Keratinocyte (primary cell): ENCODE measurements around the gene POU6F2. TPM values are rescaled to one million over a fixed set of nuclear protein-coding genes. Genes with fewer than 3 reads are reported as not detected.

ENCODE experiments used
- DNase-seq: peaks from one replicate; pipeline ENCODE4 v3.0.0-alpha.2; 2011; ENCODE audit warnings: low read depth, missing footprints, low spot score
- FAIRE-seq: peaks from 2 replicates; lab custom pipeline; 2011; peaks lifted over from hg19 to GRCh38; lab: Jason Lieb, UNC
- H2AFZ ChIP-seq: 2 replicates; pipeline ENCODE4 v1.6.0; 2012; ENCODE audit warnings: low read length, control low read depth, inconsistent platforms; ENCODE audit not compliant: control insufficient read depth
- H3K27ac ChIP-seq: 2 replicates; pipeline ENCODE4 v1.5.1; 2011; ENCODE audit warnings: low read length; ENCODE audit not compliant: control insufficient read depth, insufficient read depth
- H3K27me3 ChIP-seq: 3 replicates; pipeline ENCODE4 v1.6.0; 2011; ENCODE audit warnings: low read length; ENCODE audit not compliant: control insufficient read depth, insufficient read depth; ENCODE audit errors: extremely low read depth
- H3K36me3 ChIP-seq, 2 experiments: 2 replicates in 1 of 2; 3 replicates in 1 of 2; pipeline ENCODE4 v1.5.1; 2011; ENCODE audit warnings: low read length in 2 of 2, mild to moderate bottlenecking in 1 of 2; ENCODE audit not compliant: control insufficient read depth in 2 of 2, insufficient read depth in 2 of 2; ENCODE audit errors: extremely low read depth in 1 of 2
- H3K4me1 ChIP-seq: 3 replicates; pipeline ENCODE4 v1.5.1; 2011; ENCODE audit warnings: low read length; ENCODE audit not compliant: control insufficient read depth, insufficient read depth; ENCODE audit errors: extremely low read depth
- H3K4me2 ChIP-seq: 3 replicates; pipeline ENCODE4 v1.6.0; 2011; ENCODE audit warnings: low read depth, low read length; ENCODE audit not compliant: control insufficient read depth, insufficient read depth; ENCODE audit errors: extremely low read depth
- H3K4me3 ChIP-seq, 3 experiments: fragments of 200-600 bp in 1 of 3; sonication (generic) in 1 of 3; 2 replicates in 2 of 3; 3 replicates in 1 of 3; pipeline ENCODE4 v1.5.1; 2011 to 2016; ENCODE audit warnings: low read length in 3 of 3, mild to moderate bottlenecking in 3 of 3, control low read depth in 2 of 3, inconsistent platforms in 1 of 3, low read depth in 1 of 3, mixed read lengths in 1 of 3, mixed run types in 1 of 3, moderate library complexity in 1 of 3; ENCODE audit not compliant: control insufficient read depth in 2 of 3, insufficient read depth in 2 of 3; ENCODE audit errors: extremely low read depth in 1 of 3
- H3K79me2 ChIP-seq: 2 replicates; pipeline ENCODE4 v1.6.0; 2012; ENCODE audit warnings: low read length; ENCODE audit not compliant: control insufficient read depth, insufficient read depth
- H3K9ac ChIP-seq: 3 replicates; pipeline ENCODE4 v1.6.0; 2011; ENCODE audit warnings: low read length; ENCODE audit not compliant: control insufficient read depth, insufficient read depth; ENCODE audit errors: extremely low read depth
- H3K9me1 ChIP-seq: 3 replicates; pipeline ENCODE4 v1.6.0; 2011; ENCODE audit warnings: low read length; ENCODE audit not compliant: control insufficient read depth, insufficient read depth; ENCODE audit errors: extremely low read depth
- H3K9me3 ChIP-seq: 2 replicates; pipeline ENCODE4 v1.5.1; 2012; ENCODE audit warnings: low read depth, low read length; ENCODE audit not compliant: control insufficient read depth
- H4K20me1 ChIP-seq: 3 replicates; pipeline ENCODE4 v1.6.0; 2011; ENCODE audit warnings: low read length; ENCODE audit not compliant: control insufficient read depth, insufficient read depth; ENCODE audit errors: extremely low read depth
- CTCF ChIP-seq, 3 experiments: IDR thresholded peaks in 1 of 3; conservative IDR thresholded peaks in 1 of 3; optimal IDR thresholded peaks in 1 of 3; 2 replicates in 2 of 3; 3 replicates in 1 of 3; pipeline versions ENCODE3 to v1.5.1; 2011; ENCODE audit warnings: low read length in 3 of 3, mild to moderate bottlenecking in 3 of 3, moderate library complexity in 2 of 3, control low read depth in 1 of 3, inconsistent platforms in 1 of 3; ENCODE audit not compliant: insufficient read depth in 2 of 3; ENCODE audit errors: extremely low read depth in 1 of 3
- EZH2 ChIP-seq: IDR thresholded peaks from one replicate; pipeline ENCODE4 v1.6.1; 2012; ENCODE audit warnings: inconsistent platforms, mild to moderate bottlenecking, low read length, moderate library complexity
- dilution Hi-C: fragments of 300-500 bp; cut with MboI; formaldehyde crosslinking; loops from one replicate; pipeline ENCODE4 v1.7.0; 2020; ENCODE audit warnings: low sequenced_read_pairs; ENCODE audit not compliant: extremely low pct_ligation_motif_present
- polyA plus RNA-seq, 5 experiments: library from polyadenylated mRNA; depleted of rRNA in 3 of 5; stranded (reverse) in 3 of 5; stranded (forward) in 1 of 5; unstranded in 1 of 5; fragments of >200 nt; gene quantifications; 1 replicate in 1 of 5; 2 replicates in 3 of 5; 3 replicates in 1 of 5; pipeline versions ENCODE4 v1.2.1 to v1.2.3, GENCODE V29; 2011 to 2012; ENCODE audit warnings: missing spikeins in 2 of 5, low read depth in 1 of 5, low replicate concordance in 1 of 5

Gene POU6F2
- polyA plus RNA-seq, 1 donor (not counting 4 experiments of a cell fraction or from before 2014, with no cell fraction given): not detected

DNA sequence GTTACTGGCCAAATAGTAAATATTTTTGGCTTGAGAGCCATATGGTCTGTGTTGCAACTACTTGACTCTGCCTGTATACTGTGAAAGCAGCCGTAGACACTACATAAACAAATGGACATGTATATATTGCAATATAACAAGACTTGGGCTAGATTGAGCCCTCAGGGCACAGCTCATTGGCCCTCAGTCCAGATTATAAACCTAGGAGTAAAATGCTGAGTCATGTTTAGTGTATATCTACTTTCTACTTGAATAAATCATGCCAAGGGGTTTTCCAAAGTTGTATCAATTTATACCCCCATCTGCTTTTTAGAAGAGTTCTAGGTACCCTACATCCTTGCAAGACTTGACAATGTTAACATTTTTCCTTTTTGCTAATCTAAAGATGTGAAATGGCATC is 27.4 kb upstream of the POU6F2 start:
- no peak overlapping the region for H3K9ac ChIP-seq
- no peak overlapping the region for H2AFZ ChIP-seq
- H3K4me2 ChIP-seq: no peak overlapping the region
- no peaks in the 10 kb centered on the region for H3K9me1 ChIP-seq
- TF ChIP-seq CTCF (optimal IDR thresholded peaks at IDR 0.05 in 1 of 3, IDR thresholded peaks at IDR 0.05 in 1 of 3, conservative IDR thresholded peaks at IDR 0.05 in 1 of 3; ENCODE audit: extremely low read depth in 1 of 3, insufficient read depth in 2 of 3, low read length in 3 of 3) (no peak), EZH2 (no peak)
- H3K9me3 ChIP-seq: no peaks in the 10 kb centered on the region
- peaks cover 3% of the 10 kb centered on the region for H3K27me3 ChIP-seq
- no peaks in the 10 kb centered on the region for H3K79me2 ChIP-seq
- H3K4me1 ChIP-seq: no peaks in the 10 kb centered on the region
- H3K27ac ChIP-seq: no peak overlapping the region
- no peak overlapping the region for H3K4me3 ChIP-seq
- dilution Hi-C loops: no loop called here
- FAIRE-seq (no peak), DNase-seq (no peak)
- H4K20me1 ChIP-seq: no peaks in the 10 kb centered on the region
- H3K36me3 ChIP-seq: no peaks in the 10 kb centered on the region

GRCh38 chr7:38951213-38951612 is 26.5 kb upstream of the POU6F2 start:
- H3K36me3 ChIP-seq: no peaks in the 10 kb centered on the region
- no peak overlapping the region for H3K9ac ChIP-seq
- peaks cover 3% of the 10 kb centered on the region for H3K27me3 ChIP-seq
- no peaks in the 10 kb centered on the region for H3K79me2 ChIP-seq
- TF ChIP-seq EZH2 (no peak), CTCF (optimal IDR thresholded peaks at IDR 0.05 in 1 of 3, IDR thresholded peaks at IDR 0.05 in 1 of 3, conservative IDR thresholded peaks at IDR 0.05 in 1 of 3; ENCODE audit: extremely low read depth in 1 of 3, insufficient read depth in 2 of 3, low read length in 3 of 3) (no peak)
- no peak overlapping the region for H3K4me3 ChIP-seq
- H3K9me3 ChIP-seq: no peaks in the 10 kb centered on the region
- no peaks in the 10 kb centered on the region for H3K9me1 ChIP-seq
- H3K27ac ChIP-seq: no peak overlapping the region
- no peak overlapping the region for H2AFZ ChIP-seq
- no peak for DNase-seq
- no peak overlapping the region for H3K4me2 ChIP-seq
- no peaks in the 10 kb centered on the region for H4K20me1 ChIP-seq
- no peak for FAIRE-seq
- no peaks in the 10 kb centered on the region for H3K4me1 ChIP-seq
- dilution Hi-C loops: no loop called here
